Retinal pigment epithelial cell (primary cell): ENCODE measurements around the gene SLC27A1.
"Not testable (repeated sequence)": the region's sequence is repeated elsewhere in the genome, so short reads cannot be mapped to it uniquely, and the experiment has no call there.

Experiments
- DNase-seq: peaks from one replicate; pipeline ENCODE4 v3.0.0-alpha.2; 2010; ENCODE audit warnings: low read depth
- H3K4me3 ChIP-seq: 2 replicates; pipeline ENCODE4 v1.5.1; 2011; ENCODE audit warnings: mild to moderate bottlenecking, low read length, control low read depth, moderate library complexity
- TF ChIP-seq, protein P1 (sequence below): conservative IDR thresholded peaks from 2 replicates; pipeline ENCODE4 v1.5.1; 2011; ENCODE audit warnings: low read depth, low read length, control low read depth, inconsistent platforms

The SLC27A1 gene

DNA sequence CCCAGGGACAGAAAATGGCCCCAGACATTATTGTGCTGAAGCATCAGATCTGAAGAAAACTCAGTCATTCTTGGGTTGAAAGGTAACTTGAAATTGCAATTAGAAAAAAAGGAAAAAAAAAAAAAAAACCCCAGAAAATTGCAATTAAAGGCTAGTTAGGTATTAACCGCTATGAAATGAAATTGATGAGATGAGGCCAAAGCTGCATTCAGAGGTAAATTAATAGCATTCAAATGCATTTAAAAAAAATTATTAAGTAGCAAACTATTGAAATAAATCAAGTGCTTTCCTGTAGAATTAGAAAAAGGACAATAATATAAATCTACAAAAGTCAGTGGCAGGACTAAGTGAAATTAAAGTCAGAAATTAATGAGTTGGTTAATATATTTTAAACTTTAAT lies 47.6 kb downstream of the SLC27A1 start:
- DNase-seq, result no peak
- H3K4me3 ChIP-seq, result no peak overlapping the region
- TF ChIP-seq, protein P1, sequence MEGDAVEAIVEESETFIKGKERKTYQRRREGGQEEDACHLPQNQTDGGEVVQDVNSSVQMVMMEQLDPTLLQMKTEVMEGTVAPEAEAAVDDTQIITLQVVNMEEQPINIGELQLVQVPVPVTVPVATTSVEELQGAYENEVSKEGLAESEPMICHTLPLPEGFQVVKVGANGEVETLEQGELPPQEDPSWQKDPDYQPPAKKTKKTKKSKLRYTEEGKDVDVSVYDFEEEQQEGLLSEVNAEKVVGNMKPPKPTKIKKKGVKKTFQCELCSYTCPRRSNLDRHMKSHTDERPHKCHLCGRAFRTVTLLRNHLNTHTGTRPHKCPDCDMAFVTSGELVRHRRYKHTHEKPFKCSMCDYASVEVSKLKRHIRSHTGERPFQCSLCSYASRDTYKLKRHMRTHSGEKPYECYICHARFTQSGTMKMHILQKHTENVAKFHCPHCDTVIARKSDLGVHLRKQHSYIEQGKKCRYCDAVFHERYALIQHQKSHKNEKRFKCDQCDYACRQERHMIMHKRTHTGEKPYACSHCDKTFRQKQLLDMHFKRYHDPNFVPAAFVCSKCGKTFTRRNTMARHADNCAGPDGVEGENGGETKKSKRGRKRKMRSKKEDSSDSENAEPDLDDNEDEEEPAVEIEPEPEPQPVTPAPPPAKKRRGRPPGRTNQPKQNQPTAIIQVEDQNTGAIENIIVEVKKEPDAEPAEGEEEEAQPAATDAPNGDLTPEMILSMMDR, result no peak

DNA sequence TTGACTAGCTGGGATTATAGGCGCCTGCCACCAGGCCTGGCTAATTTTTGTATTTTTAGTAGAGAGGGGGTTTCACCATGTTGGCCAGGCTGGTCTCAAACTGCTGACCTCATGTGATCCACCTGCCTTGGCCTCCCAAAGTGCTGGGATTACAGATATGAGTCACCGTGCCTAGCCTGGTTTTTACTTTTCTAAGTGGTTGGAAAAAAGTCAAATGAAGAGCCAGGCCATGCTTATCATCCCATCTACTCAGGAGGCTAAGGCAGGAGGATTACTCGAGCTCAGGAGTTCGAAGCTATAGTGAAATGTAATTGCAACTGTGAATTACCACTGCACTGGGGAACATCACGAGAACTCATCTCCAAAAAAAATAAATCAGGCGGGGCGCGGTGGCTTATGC lies 48.3 kb downstream of the SLC27A1 start:
- not testable (repeated sequence) for H3K4me3 ChIP-seq, DNase-seq

DNA sequence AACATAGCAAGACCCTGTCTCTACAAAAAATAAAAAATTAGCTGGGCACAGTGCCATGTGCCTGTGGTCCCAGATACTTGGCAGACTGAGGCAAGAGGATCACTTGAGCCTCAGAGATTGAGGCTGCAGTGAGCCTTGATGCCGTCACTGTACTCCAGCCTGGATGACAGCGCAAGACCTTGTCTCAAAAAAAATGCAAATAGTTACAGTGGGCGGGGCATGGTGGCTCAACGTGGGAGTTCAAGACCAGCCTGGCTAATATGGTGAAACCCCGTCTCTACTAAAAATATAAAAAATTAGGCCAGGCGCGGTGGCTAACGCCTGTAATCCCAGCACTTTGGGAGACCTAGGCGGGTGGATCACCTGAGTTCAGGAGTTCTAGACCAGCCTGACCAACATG lies 49.6 kb downstream of the SLC27A1 start:
- no peak overlapping the region for H3K4me3 ChIP-seq
- TF ChIP-seq, protein P1, result no peak
- no peak for DNase-seq

DNA sequence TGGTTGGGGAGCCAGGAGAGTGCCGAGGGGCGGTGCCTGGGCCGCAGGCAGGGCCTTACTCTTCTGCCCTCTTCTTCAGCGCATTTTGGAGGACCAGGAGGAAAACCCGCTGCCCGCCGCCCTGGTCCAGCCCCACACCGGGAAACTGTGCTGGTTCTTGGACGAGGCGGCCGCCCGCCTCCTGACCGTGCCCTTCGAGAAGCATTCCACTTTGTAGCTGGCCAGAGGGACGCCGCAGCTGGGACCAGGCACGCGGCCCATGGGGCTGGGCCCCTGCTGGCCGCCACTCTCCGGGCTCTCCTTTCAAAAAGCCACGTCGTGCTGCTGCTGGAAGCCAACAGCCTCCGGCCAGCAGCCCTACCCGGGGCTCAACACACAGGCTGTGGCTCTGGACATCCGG lies 50.5 kb downstream of the SLC27A1 start:
- H3K4me3 ChIP-seq, result no peak overlapping the region
- no peak for DNase-seq
- TF ChIP-seq, protein P1, result no peak

DNA sequence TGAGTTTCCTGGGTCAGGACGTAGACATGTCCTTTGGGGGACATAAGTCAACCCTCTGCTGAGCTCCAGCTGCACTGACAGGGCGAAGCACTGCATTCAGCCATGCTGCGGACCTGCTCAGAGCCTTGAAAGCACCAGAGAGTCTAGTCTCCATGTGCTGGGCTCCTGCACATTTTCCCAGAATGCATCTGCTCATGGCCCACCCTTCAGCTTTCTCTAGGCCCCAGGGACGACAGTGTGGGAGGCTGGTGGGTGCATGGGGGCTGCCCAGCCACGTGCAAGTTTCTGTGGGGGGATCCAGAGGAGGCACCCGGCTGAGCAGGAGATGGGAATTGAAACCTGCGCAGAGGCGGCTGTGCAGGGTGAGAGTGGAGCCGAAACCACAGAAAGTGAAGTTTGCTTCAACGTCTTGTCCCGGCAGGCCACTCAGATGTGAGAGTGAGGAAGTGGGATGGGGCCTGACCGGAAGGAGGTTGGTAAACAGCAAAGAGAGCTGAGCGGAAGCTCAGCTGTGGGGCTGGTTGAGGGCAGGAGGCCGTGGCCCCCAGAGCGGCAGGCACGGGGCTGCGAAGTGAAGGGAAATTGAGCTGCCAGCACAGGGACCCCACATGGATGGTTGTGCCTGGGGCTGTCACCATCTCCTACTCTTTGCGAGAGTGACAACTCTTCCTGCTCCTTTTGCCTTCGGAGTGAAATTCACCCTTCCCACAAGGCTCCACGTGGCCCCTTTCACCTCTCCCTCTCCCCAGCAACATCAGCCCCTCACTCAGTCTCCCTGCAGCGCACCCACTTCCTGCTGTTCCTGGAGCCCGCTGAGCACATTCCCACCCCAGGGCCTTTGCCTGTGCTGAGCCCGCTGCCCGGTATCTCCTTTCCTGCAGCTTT lies 52.9 kb downstream of the SLC27A1 start:
- H3K4me3 ChIP-seq, result no peak overlapping the region
- no peak for DNase-seq
- TF ChIP-seq, protein P1, result no peak

DNA sequence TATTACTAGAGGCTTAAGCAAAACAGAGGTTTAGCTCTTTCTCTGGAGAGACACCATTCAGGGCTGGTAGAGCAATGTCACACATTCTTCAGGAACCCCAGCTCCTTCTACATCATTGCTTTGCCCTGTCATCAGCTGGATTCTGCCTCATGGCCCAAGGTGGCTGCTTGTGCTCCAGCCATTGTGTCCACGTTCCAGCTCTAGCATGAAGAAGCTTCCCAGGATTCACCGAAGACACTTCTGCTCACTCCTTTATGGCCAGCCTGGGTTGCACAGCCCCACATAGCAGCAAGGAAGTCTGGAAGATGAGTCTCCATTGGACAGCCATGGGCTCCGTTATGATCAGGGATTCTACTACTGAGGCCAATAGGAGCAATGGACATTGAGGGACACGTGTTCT lies 54.3 kb downstream of the SLC27A1 start:
- no peak for DNase-seq
- TF ChIP-seq, protein P1, result no peak

DNA sequence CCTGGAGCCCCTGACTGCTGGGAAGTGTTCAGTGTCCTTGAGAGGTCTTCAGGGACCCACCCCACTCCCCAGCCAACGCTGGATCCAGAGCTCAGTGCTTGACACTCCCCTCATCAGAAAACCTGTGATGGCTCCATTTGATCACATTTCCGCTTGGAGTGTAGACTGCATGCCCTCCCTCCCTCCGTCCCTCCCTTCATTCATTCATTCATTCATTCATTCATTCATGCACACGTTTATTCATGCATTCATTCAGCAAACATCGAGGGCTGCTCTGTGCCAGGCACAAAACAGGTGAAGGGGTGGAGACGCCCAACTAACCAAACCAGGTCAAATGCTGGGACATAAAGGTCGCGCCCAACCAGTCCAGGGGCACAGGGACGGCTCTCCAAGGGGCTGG lies 54.8 kb downstream of the SLC27A1 start:
- H3K4me3 ChIP-seq, result no peak overlapping the region
- TF ChIP-seq, protein P1, result no peak
- DNase-seq, result no peak

More for the DNA sequence above, 54.3 kb downstream of the SLC27A1 start:
- no peak overlapping the region for H3K4me3 ChIP-seq
